Measurements from ENCODE around the gene GPC2.
A peak's percentile ranks its signal among the peaks of the same experiment; 100 is the strongest.
"Not testable (repeated sequence)": the region's sequence is repeated elsewhere in the genome, so short reads cannot be mapped to it uniquely, and the experiment has no call there.

Gene GPC2

DNA sequence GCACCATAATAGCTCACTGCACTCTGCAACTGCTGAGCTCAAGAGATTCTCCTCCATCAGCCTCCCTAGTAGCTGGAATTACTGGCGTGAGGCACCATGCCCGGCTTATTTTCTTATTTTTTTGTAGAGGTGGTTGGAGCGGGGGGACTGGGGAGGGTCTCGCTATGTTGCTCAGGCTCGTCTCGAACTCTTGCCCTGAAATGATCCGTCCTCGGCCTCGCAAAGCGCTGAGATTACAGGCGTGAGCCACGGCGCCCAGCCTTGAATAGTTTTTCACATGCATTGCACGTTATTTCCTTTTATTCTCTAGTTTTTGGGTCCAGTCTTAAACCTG lies 29.0 kb downstream of the GPC2 start:
- DNase-seq, result no peak

DNA sequence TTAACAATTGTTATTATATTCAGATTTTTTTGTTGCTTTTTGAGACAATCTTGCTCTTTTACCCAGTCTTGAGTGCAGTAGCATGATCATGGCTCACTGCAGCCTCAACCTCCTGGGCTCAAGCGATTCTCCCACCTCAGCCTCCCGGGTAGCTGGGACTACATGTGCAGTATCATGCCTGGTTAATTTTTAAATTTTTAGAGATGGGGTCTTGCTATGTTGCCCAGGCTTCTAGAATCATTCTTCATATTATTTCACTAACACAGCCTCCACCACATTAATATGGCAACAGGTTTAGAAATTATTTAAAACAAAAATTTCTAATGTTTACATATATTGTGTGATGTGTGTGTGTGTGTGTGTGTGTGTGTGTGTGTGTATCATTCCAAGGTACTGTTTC lies 29.9 kb downstream of the GPC2 start:
- DNase-seq, result no peak

DNA sequence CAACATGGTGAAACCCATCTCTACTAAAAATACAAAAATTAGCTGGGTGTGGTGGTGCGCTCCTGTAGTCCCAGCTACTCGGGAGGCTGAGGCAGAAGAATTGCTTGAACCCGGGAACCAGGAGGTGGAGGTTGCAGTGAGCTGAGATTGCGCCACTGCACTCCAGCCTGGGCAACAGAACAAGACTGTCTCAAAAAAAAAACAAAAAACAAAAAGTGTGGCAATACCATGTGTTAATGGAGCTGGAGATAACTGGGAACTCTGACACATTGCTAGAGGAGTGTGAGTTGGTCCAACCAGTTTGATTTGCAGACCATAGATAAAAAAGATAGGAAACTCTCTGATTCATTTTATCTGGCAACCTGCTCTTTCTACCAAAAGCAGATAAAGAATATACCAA lies 30.8 kb downstream of the GPC2 start:
- not testable (repeated sequence) for DNase-seq

DNA sequence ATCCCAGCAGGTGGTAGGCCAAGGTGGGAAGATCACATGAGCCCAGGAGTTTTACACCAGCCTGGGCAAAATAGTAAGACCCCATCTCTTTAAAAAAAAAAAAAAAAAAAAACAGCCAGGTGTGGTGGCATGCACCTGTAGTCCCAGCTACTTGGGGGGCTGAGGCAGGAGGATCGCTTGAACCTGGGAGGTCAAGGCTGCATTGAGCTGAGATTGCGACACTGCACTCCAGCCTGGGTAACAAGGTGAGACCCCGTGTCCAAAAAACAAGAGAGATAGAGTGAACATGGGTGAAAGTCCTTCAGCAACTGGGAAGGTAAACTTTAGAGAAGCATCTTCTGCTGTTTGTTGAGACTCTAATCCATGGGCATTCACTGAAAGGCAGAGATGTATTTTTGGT lies 34.7 kb downstream of the GPC2 start:
- no peak for DNase-seq

DNA sequence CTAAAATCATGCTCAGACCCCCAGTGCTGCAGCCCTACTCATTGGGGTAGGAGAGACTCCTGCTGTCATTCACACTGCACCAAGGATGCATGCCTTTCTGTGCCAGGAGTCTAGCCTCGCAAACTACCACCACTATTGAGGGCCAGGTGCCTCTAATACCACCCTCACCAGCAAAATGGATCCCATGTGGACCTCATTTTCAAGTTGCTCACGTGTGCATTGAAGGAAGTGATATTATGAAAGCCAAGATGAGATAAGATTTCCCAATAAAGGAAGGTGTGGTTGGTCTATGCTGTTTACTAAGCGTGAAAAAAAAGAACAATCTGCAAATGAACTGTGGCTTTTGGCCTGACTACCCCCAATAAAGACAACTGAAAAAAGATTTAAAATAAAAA lies 35.6 kb downstream of the GPC2 start:
- no peak for DNase-seq

DNA sequence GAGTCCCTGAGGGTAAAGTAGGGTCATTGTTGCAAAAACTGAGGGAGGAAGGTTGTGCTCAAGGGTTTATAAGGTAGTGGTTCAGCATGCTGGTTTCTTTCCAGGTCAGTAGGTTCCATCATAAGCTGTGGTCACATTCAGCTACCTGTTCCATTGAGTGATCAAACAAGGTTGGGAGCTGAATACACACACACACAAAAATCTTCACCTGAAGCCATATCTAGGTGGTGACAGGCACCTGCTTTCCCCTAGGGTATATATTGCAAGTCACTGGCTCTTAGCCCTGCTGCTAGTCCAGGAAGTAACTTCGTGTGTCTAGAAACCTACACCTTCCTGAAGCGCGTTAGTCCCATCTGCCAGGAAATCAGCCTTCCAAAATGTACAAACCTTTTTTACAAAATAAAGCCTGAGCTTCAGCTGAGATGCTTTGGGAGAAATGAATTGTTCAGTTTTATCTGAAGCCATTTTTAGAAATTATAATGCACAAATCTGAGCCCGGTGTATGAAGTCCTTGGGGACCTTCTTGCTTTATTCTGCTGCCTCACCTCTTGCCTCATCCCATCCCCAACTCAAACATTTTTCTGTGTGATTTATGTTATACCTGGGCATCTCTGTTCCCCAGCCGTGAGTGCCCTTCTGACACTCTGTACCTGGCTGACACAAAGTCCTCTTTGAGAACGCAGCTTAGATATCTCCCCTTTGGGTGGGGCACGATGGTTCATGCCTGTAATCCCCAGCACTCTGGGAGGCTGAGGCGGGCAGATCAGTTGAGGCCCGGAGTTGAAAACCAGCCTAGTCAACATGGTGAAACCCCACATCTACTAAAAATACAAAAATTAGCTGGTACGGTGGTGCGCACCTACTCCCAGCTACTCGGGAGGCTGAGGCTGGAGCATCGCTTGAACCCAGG lies 39.1 kb downstream of the GPC2 start:
- no peak for DNase-seq

DNA sequence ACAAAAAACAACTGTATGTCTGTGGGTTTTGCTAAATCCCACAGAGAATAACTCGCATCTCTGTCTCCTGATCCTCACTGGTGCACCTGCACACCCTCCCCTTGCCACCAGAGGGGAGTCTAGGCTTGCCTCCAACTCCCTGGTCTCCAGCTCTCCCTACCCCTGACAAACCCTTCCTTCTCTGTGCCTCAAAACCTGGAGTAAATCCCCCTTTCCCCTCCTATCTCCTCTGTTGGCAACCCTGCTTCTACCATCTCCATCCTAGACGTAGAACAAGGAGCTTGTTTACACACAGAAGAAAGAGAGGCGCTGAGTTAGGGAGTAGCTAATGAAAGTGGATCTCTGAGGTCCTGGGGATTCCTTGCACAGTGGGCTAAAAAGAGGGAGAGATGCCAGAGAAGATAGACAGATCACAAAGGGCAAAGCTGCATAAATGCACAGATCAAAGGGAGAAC lies 44.5 kb downstream of the GPC2 start:
- peak; percentile 53 for DNase-seq

DNA sequence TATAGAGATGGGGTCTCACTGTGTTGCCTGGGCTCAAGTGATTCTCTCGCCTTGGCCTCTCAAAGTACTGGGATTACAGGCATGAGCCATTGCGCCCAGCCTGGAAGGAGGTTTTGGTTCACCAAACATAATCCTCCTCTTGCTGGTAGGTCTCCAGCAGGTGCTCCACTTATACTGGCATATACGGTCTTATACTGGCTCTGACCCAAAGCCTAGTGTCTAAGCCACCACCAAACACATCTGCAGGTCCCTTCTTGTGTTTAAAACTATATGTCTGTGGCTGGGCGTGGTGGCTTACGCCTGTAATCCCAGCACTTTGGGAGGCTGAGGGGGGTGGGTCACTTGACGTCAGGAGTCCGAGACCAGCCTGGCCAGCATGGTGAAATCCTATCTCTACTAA lies 45.1 kb downstream of the GPC2 start:
- no peak for DNase-seq

DNA sequence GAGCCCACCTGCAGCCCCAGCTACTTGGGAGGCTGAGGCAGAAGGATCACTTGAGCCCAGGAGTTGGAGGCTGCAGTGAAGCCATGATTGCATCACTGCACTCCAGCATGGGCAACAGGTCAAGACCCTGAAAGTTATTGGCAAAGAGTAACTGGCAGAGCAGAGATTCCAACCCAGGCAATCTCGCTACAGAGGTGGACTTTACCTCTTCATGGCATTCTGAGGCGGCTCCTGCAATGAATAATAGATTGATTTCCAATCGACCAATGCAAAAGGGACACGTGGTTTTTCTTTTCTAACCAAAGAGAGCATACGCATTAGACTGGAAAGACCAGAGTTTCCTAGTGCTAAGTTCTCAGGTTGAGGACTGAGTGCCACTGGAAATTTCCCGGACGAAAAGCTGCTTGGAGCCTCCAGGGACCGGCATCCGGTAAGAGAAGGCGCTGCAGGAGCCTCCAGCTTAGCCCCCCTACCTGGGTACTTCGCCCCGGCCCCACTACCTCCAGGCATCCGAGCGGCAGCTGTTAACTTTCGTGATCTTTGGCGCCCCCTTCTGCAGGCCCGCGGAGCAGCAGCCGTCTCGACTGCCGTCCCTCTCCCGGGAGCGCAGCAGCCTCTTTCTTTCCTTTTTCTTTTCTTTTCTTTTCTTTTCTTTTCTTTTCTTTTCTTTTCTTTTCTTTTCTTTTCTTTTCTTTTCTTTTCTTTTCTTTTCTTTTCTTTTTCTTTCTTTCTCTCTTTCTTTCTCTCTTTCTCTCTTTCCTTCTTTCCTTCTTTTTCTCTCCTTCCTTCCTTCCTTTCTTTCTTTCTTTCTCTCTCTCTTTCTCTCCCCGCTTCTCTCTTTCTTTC lies 46.4 kb downstream of the GPC2 start:
- DNase-seq, result peak; percentile 89

DNA sequence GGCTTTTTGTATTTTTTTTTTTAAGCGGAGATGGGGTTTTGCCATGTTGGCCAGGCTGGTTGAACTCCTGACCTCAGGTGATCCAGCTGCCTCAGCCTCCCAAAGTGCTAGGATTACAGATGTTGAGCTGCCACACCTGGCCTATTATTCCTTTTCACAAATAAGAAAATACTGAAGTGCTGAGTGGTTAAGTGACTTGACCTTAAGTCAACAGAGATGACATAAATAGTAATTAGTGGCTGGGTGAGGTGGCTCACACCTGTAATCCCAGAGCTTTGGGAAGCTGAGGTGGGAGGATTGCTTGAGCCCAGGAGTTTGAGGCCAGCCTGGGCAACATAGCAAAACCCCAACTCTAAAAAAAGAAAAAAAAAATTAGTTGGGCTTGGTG lies 47.0 kb downstream of the GPC2 start:
- DNase-seq, result not testable (repeated sequence)

DNA sequence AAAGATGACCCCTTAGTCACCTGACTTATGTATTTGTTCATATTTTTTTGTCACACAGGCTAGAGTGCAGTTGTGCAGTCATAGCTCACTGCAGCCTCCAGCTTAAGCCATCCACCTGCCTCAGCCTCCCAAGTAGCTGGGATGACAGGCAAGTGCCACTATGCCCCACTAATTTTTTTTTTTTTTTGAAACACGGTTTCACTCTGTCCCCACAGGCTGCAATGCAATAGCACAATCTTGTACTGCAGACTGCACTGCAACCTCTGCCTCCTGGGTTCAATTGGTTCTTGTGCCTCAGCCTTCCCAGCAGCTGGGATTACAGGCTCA lies 48.6 kb downstream of the GPC2 start:
- DNase-seq, result no peak

DNA sequence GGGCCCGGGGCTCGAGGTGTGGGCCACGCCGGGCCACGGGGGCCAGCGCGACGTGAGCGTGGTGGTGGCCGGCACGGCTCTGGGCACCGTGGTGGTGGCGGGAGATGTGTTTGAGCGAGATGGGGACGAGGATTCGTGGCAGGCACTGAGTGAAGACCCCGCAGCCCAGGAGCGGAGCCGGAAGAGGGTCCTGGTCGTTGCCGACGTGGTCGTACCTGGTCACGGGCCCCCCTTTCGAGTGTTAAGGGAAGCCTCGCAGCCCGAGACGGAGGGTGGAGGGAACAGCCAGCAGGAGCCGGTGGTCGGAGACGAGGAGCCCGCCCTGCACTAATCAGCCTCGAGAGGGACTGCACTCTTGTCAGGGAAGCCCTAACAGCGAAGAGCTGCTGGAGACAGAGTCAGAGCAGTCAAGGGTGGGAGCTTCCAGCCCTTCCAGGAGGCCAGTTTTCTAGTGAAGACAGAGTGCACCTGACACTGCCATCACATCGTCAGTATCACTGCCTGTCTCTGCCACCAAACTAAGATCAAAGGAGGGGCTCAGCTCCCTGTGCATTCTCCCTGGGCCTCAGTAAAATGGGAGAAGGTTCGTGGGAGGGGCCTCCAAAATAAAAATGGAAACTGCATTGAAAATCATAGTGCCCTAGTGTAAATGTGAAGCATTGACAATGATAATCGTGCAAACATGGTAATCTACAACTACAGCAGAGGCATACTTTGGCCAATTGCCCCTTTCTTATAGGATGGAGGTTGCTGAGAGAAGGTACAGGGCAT lies 49.1 kb downstream of the GPC2 start:
- no peak for DNase-seq

DNA sequence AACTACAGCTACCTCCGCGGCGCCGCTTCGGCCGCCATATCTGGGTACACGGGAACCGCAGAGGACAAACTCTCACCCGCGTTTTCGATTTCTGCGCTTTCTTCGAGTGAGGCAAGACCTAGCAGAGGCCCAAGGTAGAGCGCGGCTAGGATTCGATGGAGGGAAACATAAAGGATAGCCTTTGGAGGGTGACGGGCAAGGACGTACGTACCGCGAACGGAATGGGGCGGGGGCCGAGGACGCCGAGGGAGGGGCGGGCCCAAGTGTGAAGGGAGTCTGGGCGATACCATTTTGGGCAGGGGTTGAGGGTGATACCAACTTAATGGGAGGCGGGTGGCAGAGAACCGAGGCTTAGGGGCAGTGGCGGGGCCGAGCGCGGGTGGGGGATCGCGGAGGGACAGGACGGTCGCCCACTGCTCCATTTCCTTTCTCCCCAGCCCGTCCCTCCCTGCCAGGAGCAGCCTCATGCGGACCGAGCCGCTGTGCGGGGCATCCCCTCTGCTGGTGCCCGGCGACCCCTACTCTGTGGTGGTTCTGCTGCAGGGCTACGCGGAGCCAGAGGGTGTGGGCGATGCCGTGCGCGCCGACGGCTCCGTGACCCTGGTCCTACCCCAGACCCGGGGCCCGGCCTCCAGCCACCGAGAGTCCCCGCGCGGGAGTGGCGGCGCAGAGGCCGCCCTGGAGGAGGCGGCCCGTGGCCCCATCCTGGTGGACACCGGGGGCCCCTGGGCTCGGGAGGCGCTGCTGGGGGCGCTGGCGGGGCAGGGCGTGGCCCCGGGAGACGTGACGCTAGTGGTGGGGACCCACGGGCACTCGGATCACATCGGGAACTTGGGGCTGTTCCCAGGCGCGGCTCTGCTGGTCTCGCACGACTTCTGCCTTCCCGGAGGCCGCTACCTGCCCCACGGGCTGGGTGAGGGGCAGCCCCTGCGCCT lies 50.0 kb downstream of the GPC2 start, which contains the start of gene MBLAC1:
Gene MBLAC1, plus strand, starts transcription at position 37 of the 935 bp plus-strand sequence. Its CDS starts 429 bp downstream, at position 466.
- peak; percentile 90 for DNase-seq

DNA sequence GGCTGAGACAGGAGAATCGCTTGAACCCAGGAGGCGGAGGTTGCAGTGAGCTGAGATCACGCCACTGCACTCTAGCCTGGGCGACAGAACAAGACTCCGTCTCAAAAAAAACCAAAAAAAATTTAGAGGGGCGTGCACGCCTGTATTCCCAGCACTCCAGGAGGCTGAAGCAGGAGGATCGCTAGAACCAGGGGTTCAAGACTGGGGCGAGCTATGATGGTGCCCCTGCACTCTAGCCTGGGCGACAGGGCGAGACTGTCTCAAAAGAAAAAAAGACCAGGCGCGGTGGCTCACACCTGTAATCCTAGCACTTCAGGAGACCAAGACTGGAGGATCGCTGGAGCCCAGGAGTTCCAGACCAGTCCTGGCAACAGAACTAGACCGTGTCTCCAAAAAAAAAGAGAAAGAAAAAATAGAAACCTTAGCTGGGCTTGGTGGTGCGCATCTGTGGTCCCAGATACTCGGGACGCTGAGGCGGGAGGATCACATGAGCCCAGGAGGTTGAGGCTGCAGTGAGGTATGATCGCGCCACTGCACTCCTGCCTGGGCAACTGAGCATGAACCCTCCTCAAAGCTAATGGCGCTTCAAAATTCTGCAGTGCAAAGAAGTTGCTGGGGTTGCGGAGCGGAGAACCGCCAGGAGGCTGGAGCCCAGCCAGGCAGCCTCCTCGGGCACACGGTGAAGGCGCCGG lies 50.8 kb downstream of the GPC2 start:
- DNase-seq, result no peak

DNA sequence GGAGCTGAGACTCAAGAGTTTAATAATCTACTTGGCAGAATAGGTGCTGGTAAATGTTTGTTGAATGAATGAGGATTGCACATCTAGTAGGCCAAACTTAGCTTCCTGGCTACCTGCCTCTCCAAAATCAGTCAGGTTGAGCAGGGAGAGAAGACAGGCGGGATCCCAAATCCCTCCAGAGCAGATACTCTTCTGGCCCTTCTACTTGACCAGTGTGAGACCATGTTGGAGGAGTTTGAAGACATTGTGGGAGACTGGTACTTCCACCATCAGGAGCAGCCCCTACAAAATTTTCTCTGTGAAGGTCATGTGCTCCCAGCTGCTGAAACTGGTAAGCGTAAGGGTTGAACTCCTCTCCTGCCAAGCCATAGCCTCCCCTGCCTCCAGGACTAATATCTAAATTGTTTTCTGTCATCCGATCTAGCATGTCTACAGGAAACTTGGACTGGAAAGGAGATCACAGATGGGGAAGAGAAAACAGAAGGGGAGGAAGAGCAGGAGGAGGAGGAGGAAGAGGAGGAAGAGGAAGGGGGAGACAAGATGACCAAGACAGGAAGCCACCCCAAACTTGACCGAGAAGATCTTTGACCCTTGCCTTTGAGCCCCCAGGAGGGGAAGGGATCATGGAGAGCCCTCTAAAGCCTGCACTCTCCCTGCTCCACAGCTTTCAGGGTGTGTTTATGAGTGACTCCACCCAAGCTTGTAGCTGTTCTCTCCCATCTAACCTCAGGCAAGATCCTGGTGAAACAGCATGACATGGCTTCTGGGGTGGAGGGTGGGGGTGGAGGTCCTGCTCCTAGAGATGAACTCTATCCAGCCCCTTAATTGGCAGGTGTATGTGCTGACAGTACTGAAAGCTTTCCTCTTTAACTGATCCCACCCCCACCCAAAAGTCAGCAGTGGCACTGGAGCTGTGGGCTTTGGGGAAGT lies 52.6 kb downstream of the GPC2 start:
- no peak for DNase-seq

DNA sequence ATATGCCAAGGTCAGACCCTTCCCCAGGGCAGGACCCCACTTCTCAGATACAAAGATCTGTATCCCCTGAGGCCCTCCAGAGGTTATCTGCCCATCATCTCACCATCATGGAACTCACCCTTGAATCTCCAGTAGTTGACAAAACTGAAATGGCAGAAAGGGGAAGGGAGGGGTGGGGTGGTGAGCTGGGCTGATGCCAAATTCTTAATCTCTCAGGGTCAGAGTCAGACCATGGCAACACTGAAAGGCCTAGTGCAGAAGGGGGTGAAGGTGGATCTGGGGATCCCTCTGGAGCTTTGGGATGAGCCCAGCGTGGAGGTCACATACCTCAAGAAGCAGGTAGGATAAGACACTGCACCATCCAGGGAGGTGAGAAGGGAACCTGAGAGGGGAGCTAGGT lies 54.6 kb downstream of the GPC2 start:
- no peak for DNase-seq

DNA sequence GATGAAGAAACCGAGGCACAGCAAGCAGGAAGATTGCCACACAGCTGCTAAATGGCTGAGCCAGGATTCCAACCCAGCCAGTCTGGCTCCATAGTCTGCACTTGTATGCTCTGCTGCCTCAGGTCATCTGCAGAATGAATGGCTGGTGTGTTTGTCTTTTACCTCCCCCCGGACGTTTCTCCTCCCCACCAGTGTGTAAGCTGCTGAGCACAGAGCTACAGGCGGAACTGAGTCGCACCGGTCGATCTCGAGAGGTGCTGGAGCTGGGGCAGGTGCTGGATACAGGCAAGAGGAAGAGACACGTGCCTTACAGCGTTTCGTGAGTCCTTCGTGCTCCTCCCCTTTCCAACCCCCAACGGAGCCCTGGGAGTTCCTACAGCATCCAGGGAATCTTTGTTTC lies 55.1 kb downstream of the GPC2 start:
- DNase-seq, result no peak

DNA sequence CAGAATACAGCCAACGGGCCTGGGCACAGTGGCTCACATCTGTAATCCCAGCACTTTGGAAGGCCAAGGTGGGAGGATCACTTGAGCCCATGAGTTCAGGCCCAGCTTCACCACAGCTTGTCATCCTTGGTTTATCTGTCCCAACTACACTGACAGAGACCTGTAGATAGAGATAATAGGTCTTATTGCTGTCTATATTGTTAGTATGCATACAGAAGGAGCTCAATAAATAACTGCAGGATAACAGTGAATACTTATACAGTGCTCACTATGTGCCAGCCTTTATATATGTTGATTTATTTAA lies 56.5 kb downstream of the GPC2 start:
- DNase-seq, result no peak

DNA sequence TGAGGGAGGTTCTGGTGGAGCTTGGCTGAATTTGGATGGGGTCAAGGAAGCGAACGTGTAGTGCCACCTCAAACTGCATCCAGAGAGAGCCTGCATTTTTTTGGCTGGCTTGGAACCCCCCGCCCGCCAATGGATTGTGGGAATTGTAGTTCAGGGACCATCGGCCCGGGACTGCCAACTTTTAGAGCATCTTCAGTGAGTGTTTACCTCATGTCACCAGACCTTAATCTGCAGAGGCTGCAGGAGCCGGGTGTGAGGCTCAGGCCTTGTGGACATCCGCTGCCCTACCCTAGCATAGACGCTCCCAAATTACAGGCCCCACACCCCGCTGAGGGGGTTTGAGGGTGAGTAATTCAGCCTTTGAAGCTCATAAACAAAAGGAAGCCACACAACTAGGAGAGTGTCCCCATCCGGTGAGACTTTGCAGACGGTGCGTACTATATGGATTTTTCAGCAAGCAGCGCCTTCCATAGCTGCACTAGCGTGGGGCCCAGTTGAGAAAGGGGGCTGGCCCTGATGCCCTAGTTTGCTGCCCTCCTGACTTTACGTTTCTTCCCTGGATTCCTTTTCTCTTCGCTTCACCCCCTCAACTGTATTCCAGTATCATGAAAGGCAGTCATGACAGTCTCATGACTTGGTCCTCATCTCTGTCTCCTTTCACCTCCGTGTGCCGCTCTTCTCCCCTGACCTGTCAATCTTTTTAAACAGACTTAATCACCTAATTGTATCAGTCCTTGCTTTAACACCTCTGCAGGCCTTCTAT lies 57.0 kb downstream of the GPC2 start:
- peak; percentile 58 for DNase-seq

Data from T-helper 9 cell (primary cell).